DMS79 (cell line): ENCODE measurements around the gene KDELR3.

Source experiments
- DNase-seq: peaks from one replicate; lab custom pipeline; 2025; lab: John Stamatoyannopoulos, UW

The KDELR3 gene

DNA sequence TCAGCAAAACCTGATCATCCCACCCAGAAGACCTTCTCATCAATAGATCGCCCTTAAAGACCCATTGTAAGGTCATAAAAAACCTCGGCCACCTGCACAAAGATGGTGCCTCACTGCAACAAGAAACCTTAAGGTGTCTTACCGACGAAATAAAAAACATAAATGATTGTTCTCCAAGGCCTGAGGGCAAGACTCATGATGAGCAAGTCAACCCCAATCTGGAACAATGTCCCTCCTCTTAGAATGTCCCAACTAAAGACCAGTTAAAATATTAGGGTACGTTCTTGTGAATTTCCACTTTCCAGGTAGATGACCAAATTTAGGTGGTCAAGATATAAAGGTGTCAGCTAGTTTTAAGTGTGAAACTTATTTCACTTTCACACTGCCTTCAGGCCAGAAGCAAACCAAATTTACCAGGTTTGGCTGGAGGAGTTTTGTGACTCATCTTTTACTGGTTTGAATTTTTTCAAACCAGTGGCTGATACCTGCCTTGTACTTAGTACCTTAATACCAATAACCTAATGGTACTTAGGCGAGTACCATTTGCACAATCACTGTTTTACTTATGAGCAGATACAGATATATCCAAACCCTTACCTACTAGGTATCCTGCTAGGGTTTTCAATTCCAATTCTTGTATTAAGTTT lies 14.9 kb downstream of the KDELR3 start:
- DNase-seq, result no peak

DNA sequence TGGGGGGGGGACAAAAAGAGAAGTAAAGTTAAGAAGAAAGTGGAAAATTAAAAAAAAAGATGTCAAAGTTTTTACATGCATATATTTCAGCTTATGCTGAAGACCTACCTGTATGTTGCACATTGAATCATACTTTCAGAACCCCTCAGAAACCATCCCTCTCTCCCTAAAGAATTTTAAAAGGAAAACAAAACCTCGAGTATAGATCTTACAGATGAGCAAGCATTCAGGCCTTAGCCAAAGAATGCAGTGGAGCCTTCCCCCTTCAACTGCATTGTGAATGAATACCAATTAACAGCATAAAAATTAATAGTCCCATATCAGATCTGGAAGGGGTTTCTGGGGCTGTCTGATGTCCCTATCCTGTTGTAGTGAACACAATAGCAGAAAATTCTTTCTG lies 16.3 kb downstream of the KDELR3 start:
- DNase-seq, result no peak

DNA sequence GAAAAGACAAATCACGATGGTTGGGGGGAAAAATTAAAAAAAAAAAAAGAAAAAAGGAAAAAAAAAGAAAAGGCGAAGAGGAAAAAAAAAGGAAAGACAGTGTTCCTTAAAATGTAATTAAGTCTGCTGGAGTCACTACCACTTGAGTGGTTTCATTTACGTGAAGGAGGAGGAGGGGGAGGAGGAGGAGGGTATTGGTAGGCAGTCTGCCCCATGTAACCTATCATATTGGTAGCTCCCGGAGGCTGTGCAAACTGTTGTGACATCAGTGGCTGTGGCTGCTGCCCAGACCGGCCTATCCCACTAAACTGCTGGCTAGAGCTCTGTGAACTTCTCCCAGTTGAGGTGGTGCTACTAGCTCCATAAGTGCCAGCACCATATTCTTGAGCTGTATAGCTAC lies 17.9 kb downstream of the KDELR3 start:
- DNase-seq, result no peak

DNA sequence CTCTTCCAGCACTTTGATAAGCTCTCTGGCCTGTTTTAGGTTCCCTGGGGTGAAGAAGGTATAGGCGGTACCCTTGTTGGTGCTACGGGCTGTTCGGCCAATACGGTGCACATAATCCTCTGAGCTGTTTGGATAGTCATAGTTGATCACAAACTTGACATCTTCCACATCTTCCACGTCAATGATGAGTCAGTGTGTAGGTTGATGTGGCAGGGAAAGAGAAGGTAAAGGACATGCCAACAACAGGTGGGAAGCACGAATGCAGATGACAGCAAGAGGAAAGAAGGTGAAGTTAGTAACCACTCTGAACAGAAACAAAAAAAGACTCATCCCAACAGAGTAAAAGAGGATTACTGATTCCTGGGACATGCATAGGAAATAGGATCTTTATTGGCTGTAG lies 20.1 kb downstream of the KDELR3 start:
- no peak for DNase-seq

DNA sequence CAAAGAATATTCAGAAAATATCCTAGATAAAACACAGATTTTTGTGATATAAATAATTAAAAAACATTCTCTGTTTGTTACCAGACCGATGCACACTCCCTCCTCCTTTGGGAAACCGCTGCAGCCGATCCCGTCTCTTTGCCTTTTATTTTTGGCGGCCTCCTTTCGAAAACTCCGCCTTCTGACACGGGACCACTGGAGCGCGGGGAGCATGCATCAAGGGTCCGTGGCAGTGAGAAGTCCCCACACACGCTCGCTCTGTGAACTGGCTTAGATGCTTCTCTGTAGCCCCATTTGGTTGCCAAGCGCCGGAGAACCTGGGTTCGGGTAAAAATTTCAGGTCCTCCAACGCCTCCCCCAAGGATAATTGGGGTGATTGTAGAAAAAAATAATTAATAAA lies 21.2 kb downstream of the KDELR3 start:
- no peak for DNase-seq

DNA sequence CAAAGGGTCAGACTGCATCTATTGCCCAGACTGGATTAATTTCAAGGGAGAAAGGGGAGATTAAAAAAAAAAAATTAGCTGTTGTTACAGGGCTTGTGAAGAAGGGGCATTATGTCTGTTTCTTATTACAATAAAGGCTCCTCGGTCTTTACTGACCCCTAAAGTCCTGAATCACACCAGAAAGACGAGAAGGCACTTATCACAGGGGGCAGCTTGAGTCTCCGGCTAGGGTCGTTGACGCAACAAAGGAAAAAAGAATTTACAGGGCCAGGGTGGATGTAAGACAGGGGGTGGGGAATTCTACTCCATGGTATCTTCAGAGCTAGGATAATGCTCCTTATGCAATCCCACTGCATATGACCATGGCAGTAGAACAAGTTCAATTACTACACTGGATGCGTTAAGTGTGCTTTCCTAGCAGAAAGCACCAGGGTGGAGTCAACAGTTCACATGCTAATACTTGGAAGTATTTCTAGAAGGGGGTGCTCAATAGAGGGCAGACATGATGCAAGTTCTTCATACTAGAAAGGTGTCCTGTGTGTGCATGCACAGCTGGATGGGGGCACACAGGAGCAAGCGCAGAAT lies 21.8 kb downstream of the KDELR3 start:
- DNase-seq, result no peak

DNA sequence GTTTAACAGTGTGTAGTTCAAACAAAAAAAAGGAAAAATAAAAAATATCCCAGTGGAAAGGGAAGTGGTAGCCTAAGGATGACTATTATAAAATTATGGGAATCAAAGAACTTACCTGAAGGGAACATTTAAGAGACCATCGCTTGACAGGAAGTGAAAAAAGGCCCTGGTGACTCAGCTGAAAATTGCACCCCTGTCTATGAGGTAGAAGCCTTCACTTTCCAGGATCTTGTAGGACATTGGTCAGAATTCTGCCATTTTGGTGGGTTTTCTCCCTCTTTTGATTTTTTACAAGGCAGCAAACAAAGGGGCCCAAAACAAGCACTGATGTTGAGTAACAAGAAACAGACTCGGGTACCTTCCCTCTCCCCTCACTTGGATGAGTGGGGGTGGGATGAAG lies 22.6 kb downstream of the KDELR3 start:
- no peak for DNase-seq

DNA sequence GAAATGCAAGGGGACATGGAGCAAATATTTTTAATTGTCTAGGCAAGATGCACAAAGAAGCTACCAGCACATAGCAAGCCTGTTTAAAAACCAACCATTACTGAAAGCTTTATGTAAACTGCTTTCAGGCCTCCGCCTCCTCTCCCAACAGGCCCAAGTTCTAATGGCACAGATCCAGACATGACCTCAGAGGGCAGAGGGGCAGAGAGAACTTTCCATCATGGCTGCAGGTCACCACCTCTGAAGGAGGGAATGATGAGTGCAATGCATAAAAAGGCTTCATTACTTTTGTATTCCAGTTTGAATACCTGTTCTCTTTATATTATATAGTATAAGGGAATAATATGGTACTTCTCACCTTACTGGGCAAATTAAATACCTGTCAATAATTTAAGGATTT lies 23.0 kb downstream of the KDELR3 start:
- DNase-seq, result no peak

DNA sequence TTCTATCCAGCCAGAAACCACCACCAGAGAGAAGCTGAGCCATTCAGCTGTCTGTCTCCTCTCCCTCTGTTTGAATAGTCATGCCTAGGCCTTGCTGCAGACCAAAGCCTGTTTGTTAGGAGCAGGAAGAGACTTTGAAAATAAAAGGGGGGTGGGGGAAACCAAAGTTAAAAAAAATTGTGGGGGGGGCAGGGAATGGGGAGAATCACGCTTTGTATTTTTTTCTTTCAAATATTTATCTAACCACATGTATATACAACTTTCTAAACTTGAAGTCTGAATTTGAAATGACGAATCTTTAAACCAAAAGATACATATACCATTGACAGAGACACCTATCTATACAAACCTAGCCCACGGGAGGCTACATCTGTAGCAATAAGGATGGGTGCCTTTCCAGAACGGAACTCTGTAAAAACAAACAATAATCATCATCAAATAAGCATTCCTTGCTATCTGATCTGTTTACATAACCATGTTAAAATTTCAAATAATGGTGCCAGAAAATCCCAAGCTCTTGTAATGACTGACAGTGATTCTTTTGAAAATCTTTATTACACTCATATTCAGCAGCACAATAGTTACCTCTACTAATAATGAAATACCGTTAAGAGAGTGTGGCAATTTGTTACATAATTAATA lies 23.9 kb downstream of the KDELR3 start:
- no peak for DNase-seq

DNA sequence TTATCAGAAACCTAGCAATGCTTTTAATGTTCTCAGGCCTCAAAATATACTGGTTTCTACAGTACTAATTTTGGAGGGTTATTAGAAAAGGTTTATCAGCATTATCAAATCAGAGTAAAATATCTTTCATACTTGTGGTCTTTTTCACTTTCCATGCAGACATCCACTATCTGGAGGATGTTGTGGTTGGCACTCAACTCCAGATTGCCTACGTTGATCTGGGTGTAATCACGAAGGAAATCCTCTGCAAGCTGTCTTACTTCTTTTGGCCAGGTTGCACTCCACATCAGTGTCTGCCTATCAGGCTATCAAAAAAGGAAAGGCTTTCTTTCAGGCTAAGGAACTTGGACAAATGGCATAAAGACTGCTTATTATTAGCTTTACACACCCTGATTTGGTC lies 26.6 kb downstream of the KDELR3 start:
- no peak for DNase-seq

DNA sequence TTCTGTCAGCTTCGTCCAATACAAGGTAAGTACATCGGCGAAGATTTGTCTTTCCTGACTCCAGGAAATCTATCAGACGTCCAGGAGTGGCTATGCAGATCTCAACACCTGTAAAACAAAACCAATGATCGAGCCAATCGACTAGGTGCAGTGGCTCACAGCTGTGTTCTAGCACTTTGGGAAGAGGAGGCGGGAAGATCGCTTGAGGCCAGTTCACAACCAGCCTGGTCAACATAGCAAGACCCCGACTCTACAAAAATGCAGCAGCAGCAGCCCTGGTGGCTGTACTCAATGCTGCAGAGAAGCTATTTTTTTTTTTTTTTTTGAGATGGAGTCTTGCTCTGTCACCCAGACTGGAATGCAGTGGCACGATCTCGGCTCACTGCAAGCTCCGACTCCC lies 27.0 kb downstream of the KDELR3 start:
- DNase-seq, result no peak

DNA sequence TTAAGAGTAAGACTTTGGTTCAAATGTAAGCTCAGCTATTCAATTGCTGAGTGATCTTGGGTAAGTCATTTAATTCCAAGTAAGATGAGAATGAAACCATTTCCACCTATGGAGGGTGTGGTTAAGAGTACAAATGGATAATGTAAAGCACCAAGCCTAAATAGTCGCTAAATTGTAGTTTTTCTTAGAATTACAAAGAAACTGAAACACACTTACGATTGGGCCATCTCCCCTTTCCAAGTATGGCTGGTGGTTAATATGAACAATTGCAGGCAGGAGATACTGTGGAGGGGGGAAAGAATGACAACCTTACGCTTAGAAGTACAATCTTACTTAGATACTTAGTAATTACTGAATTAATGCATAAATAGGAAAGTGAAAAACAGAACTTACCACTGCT lies 30.0 kb downstream of the KDELR3 start:
- DNase-seq, result no peak

DNA sequence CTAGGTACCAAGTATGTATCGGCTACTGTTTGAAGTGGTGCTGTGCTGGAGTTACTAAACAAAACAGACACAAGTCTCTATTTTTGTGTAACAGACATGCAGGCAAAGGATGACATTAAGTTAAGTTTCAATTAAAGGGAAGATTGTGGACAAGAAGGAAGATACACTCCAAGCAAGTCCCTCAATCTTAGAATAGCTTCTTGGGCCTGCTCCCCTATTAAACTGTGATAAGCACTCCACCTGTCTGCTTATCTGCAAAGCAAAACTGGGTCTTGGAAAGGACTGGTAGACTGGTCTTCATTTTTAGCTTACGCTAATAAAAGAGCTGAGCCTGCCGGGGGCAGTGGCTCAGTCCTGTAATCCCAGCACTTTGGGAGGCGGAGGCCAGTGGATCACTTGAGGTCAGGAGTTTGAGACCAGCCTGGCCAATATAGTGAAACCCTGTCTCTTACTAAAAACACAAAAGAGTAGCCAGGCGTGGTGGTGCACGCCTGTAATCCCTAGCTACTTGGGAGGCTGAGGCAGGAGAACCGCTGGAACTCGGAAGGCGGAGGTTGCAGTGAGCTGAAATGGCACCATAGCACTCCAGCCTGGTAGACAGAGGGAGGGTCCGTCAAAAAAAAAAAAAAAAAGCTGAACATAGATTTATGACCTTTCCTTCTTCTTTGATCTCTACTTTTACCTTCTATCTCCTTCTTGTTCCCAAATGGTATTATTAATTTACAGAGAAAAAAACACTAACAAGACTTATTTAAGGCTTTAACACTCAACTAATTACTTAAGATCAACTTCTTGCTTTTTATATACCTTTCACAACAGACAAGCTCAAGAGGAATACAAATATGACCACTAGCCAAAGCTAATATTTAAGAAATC lies 34.1 kb downstream of the KDELR3 start:
- no peak for DNase-seq

DNA sequence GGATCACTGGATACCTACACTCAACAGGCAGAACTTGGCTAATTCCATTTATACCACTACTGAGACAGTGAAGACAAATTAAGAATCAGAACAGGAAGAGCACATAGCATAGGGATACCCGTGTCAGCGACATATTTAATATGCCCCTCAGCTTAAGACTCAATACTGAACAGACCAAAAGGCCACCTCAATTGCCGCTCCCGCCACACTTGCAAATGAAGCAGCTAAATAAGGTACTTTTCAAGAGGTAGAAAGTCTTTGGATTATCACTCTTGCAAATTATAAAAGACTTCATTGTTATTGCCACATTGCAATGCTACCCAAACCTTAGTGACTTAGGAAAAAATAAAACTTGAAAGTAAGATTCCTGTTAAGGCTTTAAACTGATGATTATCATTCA lies 35.1 kb downstream of the KDELR3 start:
- DNase-seq, result no peak

DNA sequence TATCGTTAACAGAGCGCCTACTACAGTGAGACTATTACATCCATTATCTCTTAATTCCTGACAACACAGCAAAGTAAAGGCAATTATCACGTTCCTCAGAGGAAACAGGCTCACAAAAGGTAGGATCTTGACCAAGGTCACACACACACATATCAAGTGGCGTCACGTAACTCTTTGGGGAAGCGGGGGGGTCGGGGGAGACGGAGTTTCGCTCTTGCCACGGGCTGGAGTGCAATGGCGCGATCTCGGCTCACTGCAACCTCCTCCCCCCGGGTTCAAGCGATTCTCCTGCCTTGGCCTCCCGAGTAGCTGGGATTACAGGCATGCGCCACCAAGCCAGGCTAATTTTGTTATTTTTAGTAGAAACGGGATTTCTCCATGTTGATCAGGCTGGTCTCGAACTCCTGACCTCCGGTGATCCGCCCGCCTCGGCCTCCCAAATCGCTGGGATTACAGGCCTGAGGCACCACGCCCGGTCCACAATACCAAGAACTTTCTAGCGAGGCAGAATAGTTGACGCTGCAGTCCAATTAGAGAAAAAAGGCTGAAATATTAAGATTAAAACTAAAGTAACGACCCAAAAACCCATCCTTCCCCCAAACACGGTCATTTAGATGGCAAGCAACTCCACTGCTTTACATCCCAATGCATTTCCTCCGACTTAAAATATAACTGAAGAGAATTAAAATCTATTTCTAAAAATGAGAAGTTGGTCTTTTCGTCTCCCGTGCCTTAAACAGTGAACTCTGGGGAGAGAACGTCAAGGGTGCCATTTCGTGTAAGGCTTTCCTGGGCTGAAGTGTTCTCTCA lies 37.0 kb downstream of the KDELR3 start:
- no peak for DNase-seq

DNA sequence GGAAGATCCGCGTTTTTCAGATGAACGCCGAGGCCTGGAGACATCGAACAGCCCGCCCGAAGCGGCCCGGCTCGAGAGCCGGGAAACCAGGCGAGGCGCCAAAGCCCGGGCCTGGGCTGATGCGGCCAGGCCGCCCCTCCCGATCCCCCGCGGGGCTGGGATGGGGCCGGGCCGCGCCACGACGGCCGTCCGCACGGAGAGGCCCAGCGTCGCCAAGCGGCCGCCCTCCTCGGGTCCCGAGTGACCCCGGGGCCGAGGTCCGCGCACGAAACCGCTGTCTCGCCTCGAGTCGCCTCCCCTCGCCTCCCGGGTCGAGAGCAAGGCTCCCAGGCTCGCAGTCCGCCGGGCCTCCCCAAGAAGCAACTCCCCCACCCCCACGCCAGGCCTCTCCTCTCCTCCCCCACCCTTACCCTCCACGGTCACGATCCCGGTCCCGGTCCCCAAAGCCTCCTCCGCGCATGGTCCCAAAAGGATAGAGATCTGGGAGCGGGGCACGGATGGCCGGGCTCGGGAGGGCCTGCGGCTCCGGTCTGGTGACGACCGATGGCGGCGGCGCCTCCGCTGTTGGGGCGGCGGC lies 37.7 kb downstream of the KDELR3 start:
- peak; percentile 23 for DNase-seq

DNA sequence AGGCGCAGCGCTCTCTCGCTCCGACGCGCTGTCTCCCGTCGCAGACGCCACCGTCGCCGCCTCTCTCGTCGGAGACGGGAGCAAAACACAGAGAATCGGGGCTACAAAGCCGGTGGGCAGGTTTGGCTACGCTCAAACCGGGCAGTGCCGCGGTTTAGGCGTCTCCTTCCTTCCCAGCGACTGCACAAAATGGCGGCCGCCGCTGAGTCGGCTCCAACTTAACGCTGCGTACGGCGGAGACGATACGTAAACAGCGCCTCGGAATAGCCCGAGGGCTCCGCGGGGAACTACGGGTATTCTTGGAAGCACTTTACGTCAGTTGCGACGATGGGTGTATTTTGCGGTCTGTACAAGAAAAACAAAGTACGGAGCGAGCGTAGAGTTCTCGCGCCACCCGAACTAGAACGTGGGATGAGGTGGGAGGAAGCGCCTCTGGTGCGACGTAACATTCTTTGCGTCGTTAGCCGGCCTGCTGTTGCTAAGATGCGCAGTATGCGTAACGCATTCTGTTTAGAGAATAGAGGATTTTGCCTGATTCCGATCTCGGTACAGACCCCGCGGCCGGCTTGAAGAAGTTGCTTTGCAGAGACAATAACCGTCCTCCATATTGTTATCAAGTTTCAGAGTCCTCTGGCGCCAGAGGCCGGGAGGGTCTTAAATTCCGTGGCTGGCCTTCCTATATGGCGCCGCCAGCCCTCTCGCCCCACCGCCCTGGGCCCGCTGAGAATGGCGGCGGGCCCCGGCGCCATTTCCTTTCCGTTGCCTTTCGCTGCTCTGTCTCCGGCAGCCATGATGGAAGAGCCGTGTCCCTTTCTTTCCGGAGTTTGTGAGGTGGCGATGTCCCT lies 38.4 kb downstream of the KDELR3 start, which contains the start of gene DDX17:
Gene DDX17, minus strand, starts transcription at position 194 of the 845 bp plus-strand sequence.
- peak; percentile 83 for DNase-seq

DNA sequence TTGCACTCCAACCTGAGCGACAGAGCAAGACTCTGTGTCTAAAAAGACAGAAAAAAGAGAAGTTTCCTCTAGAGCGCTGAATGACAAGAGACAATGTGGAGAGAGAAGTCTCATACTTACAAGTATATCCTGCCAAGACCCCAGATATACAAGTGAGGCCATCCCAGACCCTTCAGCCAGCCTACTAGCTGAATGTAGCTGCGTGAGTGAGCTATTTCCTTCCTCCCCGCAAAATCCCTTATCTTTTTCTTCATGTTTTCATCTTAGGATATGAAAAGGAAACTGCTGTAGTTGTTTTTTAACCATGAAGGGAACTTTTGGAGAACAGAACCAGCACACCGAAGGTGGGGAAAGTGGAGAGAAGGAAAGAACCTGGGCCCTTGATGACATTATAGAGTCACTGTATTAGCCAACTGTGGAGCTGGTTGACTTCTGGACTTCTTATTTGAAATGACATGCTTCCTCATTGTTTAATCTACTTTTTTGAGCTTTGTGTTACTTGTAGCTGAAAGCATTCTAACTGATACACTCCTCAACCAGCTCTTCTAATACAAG lies 42.6 kb downstream of the KDELR3 start:
- DNase-seq, result no peak

DNA sequence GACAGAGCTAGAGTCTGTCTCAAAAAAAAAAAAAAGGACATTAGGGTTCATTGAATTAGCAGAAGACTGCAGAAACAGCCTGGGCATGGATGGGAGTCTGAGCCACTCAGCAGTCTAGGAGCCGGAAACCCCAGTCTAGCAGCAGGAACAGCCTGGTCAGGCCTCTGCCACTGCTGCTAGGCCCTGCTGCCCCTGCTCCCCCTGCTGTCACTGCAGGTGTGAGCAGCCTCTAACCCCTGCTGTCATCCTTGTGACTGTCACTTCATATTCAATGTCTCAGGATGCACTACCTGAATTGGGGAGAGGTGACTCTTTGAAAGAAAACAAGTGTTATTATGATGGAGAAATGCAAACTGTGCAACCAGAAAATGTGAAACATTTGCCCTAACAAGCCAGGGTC lies 45.2 kb downstream of the KDELR3 start:
- no peak for DNase-seq

DNA sequence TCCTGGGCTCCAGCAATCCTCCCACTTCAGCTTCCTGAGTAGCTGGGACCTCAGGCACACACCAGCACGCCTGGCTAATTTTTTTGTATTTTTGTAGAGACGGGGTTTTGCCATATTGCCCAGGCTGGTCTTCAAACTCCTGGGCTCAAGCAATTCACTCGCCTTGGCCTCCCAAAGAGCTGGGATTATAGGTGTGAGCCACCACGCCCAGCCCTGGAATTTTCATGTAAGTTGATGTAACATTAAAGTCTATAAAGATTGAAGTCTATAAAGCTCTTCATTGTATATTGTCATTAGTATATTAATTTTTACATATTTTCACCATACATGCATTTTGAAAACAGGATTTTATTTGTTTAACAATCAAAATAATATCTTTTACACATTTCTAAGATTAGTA lies 50.7 kb downstream of the KDELR3 start:
- DNase-seq, result no peak
